Caco-2 (cell line): ENCODE results near the gene PADI6. TPM values are rescaled to one million over a fixed set of nuclear protein-coding genes. Genes with fewer than 3 reads are reported as not detected.

Experiments
- BruUV-seq: library from RNA; stranded (reverse); fragments of 400-500 nt; replicated peaks from 2 replicates; lab custom pipeline; 2021; lab: Mats Ljungman, UMichigan
- CTCF ChIA-PET: fragments of 300-600 bp; sonication (Branson Sonifier 250); formaldehyde crosslinking; loops from one replicate; lab custom pipeline; 2022; ENCODE audit warnings: antibody characterized with exemption; lab: Charles Lee
- POLR2A ChIA-PET: fragments of 300-600 bp; sonication (Branson Sonifier 250); formaldehyde crosslinking; loops from one replicate; lab custom pipeline; 2022; ENCODE audit warnings: antibody characterized with exemption; lab: Charles Lee
- DNase-seq, 2 experiments: peaks; one replicate each; pipeline versions ENCODE4 v3.0.0 to v3.0.0-alpha.2; 2020 to 2022
- H3K27me3 ChIP-seq: replicated peaks from 2 replicates; pipeline ENCODE4 v1.6.0; 2011; ENCODE audit warnings: low read length; ENCODE audit not compliant: control insufficient read depth, insufficient read depth
- H3K36me3 ChIP-seq: 2 replicates; pipeline ENCODE4 v1.5.1; 2011; ENCODE audit warnings: low read length; ENCODE audit not compliant: control insufficient read depth, insufficient read depth
- H3K4me1 ChIP-seq: fragments of 250-450 bp; sonication (Bioruptor Pico); 2 replicates; pipeline ENCODE4 v1.5.1; 2020; ENCODE audit warnings: mild to moderate bottlenecking
- H3K4me3 ChIP-seq: 2 replicates; pipeline ENCODE4 v1.5.1; 2011; ENCODE audit warnings: low read depth, mild to moderate bottlenecking, control low read depth, low read length
- H3K9me3 ChIP-seq: fragments of 250-450 bp; sonication (Bioruptor Pico); 2 replicates; pipeline ENCODE4 v1.5.1; 2020; ENCODE audit warnings: mild to moderate bottlenecking, moderate library complexity
- H3K27ac Mint-ChIP-seq: one replicate; pipeline ENCODE4 v1.8.0; 2022; ENCODE audit warnings: mixed read lengths; ENCODE audit not compliant: unreplicated experiment
- H3K27me3 Mint-ChIP-seq: one replicate; pipeline ENCODE4 v1.8.0; 2022; ENCODE audit warnings: mixed read lengths; ENCODE audit not compliant: insufficient read depth, unreplicated experiment
- H3K36me3 Mint-ChIP-seq: one replicate; pipeline ENCODE4 v1.8.0; 2022; ENCODE audit warnings: mild to moderate bottlenecking, mixed read lengths; ENCODE audit not compliant: insufficient read depth, unreplicated experiment
- H3K4me1 Mint-ChIP-seq: one replicate; pipeline ENCODE4 v1.8.0; 2022; ENCODE audit warnings: low read depth, mixed read lengths; ENCODE audit not compliant: unreplicated experiment
- H3K4me3 Mint-ChIP-seq: one replicate; pipeline ENCODE4 v1.8.0; 2022; ENCODE audit warnings: mild to moderate bottlenecking, moderate library complexity, mixed read lengths; ENCODE audit not compliant: unreplicated experiment
- H3K9me3 Mint-ChIP-seq: one replicate; pipeline ENCODE4 v1.8.0; 2022; ENCODE audit warnings: mixed read lengths; ENCODE audit not compliant: unreplicated experiment
- CTCF ChIP-seq, 2 experiments: fragments of 200-600 bp in 1 of 2; IDR thresholded peaks; 1 replicate in 1 of 2; 2 replicates in 1 of 2; pipeline versions ENCODE4 v1.5.1 to v1.8.0; 2011 to 2022; ENCODE audit warnings: antibody characterized with exemption in 1 of 2, control low read depth in 1 of 2, inconsistent platforms in 1 of 2, low read depth in 1 of 2, low read length in 1 of 2, mild to moderate bottlenecking in 1 of 2, moderate library complexity in 1 of 2; ENCODE audit not compliant: insufficient read depth in 1 of 2, severe bottlenecking in 1 of 2, unreplicated experiment in 1 of 2
- intact Hi-C: fragments of 100-400 bp; cut with micrococcal nuclease; formaldehyde crosslinking; loops from one replicate; pipeline ENCODE4 v1.10.0; 2022; ENCODE audit not compliant: unreplicated experiment
- total RNA-seq: library from RNA; stranded (reverse); gene quantifications from 2 replicates; pipeline ENCODE4 v1.2.3, GENCODE V29; 2022

The PADI6 gene
- total RNA-seq, 1 experiment from 2014 or later, result not detected

GRCh38 chr1:17330856-17331255 is 41.1 kb upstream of the PADI6 start:
- H3K9me3 Mint-ChIP-seq, result peaks cover 10% of the 10 kb centered on the region
- no peak overlapping the region for H3K27ac Mint-ChIP-seq
- ChIA-PET POLR2A (no interaction called here), CTCF (no interaction called here)
- no peaks in the 10 kb centered on the region for H3K9me3 ChIP-seq
- no peaks in the 10 kb centered on the region for H3K4me1 Mint-ChIP-seq
- no TSS peak for BruUV-seq
- no peaks in the 10 kb centered on the region for H3K4me1 ChIP-seq
- H3K36me3 Mint-ChIP-seq, result no peaks in the 10 kb centered on the region
- no peaks in the 10 kb centered on the region for H3K36me3 ChIP-seq
- intact Hi-C loops, result loop anchor here (10.0 kb wide), 1 partner anchor 376 kb away; no protein-coding TSS in a partner anchor
- TF ChIP-seq CTCF (IDR thresholded peaks at IDR 0.05; ENCODE audit: insufficient read depth in 1 of 2, low read depth in 1 of 2, low read length in 1 of 2, severe bottlenecking in 1 of 2, unreplicated experiment in 1 of 2), result no peak
- no peak overlapping the region for H3K4me3 ChIP-seq
- H3K27me3 Mint-ChIP-seq, result peaks cover 16% of the 10 kb centered on the region
- H3K27me3 ChIP-seq, result no peaks in the 10 kb centered on the region; the same call in 1 of the 2 replicates
- DNase-seq, result no peak
- no peak overlapping the region for H3K4me3 Mint-ChIP-seq

GRCh38 chr1:17333081-17333480 is 38.9 kb upstream of the PADI6 start:
- BruUV-seq, result no TSS peak
- Histone ChIP-seq H3K9me3 (no peaks in the 10 kb centered on the region), H3K4me3 (no peak overlapping the region), H3K4me1 (no peaks in the 10 kb centered on the region), H3K36me3 (no peaks in the 10 kb centered on the region), H3K27me3 (no peaks in the 10 kb centered on the region; the same call in 1 of the 2 replicates)
- Mint-ChIP-seq H3K9me3 (peaks cover 10% of the 10 kb centered on the region), H3K36me3 (no peaks in the 10 kb centered on the region), H3K4me3 (no peak overlapping the region), H3K4me1 (no peaks in the 10 kb centered on the region), H3K27me3 (peaks cover 16% of the 10 kb centered on the region), H3K27ac (no peak overlapping the region)
- POLR2A ChIA-PET, result no interaction called here
- CTCF ChIA-PET, result no interaction called here
- intact Hi-C loops, result loop anchor here (10.0 kb wide), 1 partner anchor 378 kb away; no protein-coding TSS in a partner anchor
- DNase-seq, result no peak
- TF ChIP-seq CTCF (IDR thresholded peaks at IDR 0.05; ENCODE audit: insufficient read depth in 1 of 2, low read depth in 1 of 2, low read length in 1 of 2, severe bottlenecking in 1 of 2, unreplicated experiment in 1 of 2), result no peak

DNA sequence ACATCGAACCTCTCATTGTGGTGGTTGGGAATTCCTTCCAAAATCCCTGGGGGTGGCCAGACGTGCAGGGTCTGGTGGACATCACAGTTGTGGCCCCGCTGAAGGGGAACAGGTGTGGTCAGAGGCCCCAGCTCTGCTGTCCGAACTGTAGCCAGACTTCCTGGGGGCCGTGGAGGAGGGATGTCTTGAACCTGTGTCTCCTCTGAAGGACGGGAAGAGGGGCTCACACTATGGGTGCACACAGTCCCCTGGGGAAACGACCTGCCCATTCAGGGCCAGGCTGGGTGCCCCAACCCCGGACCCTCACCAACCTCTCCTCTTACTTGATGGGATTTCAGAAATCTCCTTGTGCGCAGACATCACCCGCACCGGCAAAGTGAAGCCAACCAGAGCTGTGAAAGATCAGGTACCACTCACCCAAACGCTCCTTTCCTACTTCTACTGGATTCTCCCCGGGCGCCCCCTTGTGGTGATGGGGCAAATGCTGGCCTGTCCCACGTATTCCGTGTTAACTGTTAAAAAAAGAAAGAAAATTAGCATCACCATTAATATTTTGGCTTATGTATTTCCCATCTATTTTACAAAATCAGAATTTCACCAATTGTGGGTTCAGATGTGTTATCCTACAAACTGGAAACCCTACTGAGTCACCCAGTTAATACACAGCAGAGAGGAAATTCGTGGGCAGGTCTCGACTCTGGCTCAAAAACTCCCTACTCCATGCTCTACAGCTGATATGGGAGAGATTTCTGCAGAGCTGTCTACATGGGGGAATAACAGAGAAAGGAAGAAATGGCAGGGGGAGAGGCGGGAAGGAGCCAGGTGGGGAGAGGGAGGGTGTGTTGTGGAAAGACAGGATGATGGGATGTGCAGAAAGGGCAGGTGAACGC is 35.9 kb upstream of the PADI6 start:
- no peaks in the 10 kb centered on the region for H3K27me3 ChIP-seq
- H3K27ac Mint-ChIP-seq, result no peak overlapping the region
- H3K9me3 Mint-ChIP-seq, result no peaks in the 10 kb centered on the region
- peak; percentile 70 to 89 for TF ChIP-seq CTCF (IDR thresholded peaks at IDR 0.05; ENCODE audit: insufficient read depth in 1 of 2, low read depth in 1 of 2, low read length in 1 of 2, severe bottlenecking in 1 of 2, unreplicated experiment in 1 of 2)
- no peaks in the 10 kb centered on the region for H3K36me3 ChIP-seq
- no peak overlapping the region for H3K4me3 ChIP-seq
- H3K4me1 Mint-ChIP-seq, result peaks cover 7% of the 10 kb centered on the region
- no TSS peak for BruUV-seq
- no peaks in the 10 kb centered on the region for H3K9me3 ChIP-seq
- CTCF ChIA-PET, result interaction anchor here (0.7 to 0.8 kb wide), 2 partner anchors 63 to 211 kb away, joined by 3 to 6 read pairs; no protein-coding TSS in a partner anchor
- H3K4me3 Mint-ChIP-seq, result no peak overlapping the region
- H3K27me3 Mint-ChIP-seq, result peaks cover 18% of the 10 kb centered on the region
- intact Hi-C loops, result loop anchor here (1.0 to 10.0 kb wide), 3 partner anchors 211 to 381 kb away; no protein-coding TSS in a partner anchor
- DNase-seq, result peak; percentile 56 to 80
- no peaks in the 10 kb centered on the region for H3K4me1 ChIP-seq
- POLR2A ChIA-PET, result no interaction called here
- H3K36me3 Mint-ChIP-seq, result no peaks in the 10 kb centered on the region
